ENCODE data around the gene DPPA2. TPM values are rescaled to one million over a fixed set of nuclear protein-coding genes. Genes with fewer than 3 reads are reported as not detected.
"Not testable (repeated sequence)": the region's sequence is repeated elsewhere in the genome, so short reads cannot be mapped to it uniquely, and the experiment has no call there.

DPPA2 gene, protein sequence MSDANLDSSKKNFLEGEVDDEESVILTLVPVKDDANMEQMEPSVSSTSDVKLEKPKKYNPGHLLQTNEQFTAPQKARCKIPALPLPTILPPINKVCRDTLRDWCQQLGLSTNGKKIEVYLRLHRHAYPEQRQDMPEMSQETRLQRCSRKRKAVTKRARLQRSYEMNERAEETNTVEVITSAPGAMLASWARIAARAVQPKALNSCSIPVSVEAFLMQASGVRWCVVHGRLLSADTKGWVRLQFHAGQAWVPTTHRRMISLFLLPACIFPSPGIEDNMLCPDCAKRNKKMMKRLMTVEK
- total RNA-seq (2014; rRNA removed; shearing (Covaris generic)): not detected in 2 replicates

DNA sequence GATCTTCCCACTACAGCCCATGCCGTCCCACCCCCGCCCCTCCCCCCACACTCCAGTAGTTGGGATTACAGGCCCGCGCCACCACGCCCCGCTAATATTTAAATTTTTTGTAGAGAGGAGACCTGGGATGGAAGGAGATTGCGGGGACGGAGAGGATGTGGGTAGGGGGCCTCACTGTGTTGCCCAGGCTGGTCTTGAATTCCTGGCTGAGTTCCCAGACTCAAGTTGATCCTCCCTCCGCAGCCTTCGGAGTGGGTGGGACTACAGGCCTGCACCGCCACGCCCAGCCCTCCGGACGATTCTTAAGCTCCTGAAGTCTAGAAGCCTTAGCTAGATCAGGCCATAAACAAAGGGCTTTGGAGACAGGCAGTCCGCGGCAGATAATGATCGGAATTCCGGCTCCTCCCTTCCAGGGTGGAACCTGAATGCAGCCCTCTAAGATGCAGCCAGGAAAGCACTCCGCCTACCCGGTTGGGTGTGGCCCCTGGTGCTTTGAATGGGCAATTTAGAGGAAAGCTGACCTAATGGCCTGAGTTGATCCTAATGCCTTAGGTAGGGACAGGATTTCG is at the start of gene DPPA2:
Gene DPPA2, minus strand, starts transcription at position 356 of the 569 bp plus-strand sequence. CDS start 1,975 bp downstream, outside the sequence.
- DNase-seq (ENCODE audit: low spot score): no peak
- in situ Hi-C loops (cut with HindIII; ENCODE audit: low sequenced_read_pairs): no loop called here

DNA sequence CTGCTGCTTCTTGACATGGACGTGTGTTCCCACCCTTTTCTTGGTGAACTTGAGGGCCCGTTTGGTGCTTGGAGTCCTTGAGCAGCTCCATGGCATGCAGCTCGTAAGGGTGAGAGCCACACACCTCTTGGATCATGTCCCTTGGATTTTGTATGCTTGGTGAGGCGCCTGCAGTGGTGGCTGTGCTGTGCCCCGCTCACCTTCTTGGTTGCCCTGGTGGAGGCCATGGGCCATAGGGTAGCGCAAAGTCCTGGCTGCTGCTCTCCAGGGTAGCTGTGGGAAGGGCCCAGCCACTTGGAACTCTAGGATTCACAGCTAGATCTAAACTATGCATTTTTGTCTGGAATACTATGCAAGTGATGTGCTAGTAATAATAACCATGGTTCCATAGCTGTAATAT is 47.8 kb upstream of the DPPA2 start:
- no peak for DNase-seq (ENCODE audit: low spot score)
- in situ Hi-C loops (cut with HindIII; ENCODE audit: low sequenced_read_pairs): no loop called here

DNA sequence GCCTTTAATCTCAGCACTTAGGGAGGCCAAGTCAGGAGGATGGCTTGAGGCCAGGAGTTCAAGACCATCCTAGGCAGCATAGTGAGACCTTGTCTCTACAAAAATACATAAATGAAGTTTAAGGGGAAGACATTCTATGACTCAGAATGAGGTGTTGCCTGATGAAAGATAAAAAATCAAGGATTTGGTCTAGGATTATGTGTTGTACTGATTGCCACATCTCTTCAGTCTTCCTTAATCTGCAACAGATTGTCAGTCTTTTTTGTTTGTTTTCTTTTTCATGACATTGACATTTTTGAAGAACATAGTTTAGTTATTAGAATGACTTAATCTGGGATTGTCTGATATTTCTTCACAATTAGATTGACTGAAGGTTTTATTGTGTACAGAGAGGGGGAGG is 47.3 kb upstream of the DPPA2 start:
- in situ Hi-C loops (cut with HindIII; ENCODE audit: low sequenced_read_pairs): no loop called here
- no peak for DNase-seq (ENCODE audit: low spot score)

DNA sequence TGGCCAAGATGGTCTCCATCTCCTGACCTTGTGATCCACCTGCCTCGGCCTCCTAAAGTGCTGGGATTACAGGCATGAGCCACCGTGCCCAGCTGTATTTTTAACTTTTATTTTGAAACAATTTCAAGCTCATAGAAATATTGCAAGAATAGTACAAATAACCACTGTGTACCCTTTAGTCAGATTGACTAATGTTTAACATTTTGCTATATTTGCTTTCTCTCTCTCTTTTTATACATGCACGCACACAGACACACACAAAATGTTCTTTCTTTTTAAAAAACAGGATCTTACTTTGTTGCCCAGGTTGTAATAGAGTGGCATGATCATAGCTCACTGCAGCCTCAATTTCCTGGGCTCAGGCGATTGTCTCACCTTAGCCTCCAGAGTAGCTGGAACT is 46.5 kb upstream of the DPPA2 start:
- in situ Hi-C loops (cut with HindIII; ENCODE audit: low sequenced_read_pairs): no loop called here
- no peak for DNase-seq (ENCODE audit: low spot score)

DNA sequence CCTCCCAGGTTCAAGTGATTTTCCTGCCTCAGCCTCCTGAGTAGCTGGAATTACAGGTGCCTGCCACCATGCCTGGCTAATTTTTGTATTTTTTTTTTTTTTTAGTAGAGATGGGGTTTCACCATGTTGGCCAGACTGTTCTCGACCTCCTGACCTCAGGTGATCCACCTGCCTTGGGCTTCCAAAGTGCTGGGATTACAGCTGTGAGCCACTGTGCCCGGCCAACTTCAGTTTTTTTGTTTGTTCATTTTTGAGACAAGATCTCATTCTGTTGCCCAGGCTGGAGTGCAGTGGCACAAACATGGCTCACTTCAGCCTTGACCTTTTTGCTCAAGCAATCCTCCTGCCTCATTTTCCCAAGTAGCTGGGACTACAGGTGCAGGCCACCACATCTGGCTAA is 42.5 kb upstream of the DPPA2 start:
- DNase-seq (ENCODE audit: low spot score); in situ Hi-C loops (cut with HindIII; ENCODE audit: low sequenced_read_pairs): not testable (repeated sequence)

DNA sequence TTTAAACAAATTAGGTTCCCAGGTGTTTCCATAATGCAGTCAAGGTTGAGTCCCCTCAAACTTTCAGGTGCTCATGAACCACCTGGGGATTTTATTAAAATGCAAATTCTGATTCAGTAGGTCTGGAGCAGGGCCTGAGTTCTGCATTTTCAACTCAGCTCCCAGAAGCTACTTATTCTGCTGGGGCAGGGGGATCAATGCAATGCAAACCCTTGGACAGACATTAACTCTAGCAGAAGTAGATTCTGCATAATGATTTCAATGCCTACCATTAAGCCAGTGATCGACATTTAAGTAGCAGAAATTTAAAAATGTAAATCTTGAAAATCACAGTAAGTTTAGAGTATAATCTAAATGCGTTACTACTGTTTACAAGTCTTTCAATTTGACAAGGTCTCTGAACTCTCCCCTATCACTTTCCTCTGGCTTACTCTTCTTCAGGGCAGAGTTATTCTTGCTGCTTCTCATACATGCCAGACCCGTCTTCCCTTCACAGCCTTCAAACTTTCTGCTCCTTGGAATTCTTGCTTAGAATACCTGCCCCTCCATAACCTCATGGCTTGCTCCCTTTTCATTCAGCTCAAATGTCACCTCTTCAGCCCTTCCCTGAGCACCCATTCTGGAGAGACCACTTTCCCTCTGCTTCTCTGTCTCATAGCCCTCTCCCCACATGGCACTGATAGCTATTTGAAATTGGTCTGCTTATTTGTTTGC is 40.3 kb upstream of the DPPA2 start:
- in situ Hi-C loops (cut with HindIII; ENCODE audit: low sequenced_read_pairs): no loop called here
- no peak for DNase-seq (ENCODE audit: low spot score)

DNA sequence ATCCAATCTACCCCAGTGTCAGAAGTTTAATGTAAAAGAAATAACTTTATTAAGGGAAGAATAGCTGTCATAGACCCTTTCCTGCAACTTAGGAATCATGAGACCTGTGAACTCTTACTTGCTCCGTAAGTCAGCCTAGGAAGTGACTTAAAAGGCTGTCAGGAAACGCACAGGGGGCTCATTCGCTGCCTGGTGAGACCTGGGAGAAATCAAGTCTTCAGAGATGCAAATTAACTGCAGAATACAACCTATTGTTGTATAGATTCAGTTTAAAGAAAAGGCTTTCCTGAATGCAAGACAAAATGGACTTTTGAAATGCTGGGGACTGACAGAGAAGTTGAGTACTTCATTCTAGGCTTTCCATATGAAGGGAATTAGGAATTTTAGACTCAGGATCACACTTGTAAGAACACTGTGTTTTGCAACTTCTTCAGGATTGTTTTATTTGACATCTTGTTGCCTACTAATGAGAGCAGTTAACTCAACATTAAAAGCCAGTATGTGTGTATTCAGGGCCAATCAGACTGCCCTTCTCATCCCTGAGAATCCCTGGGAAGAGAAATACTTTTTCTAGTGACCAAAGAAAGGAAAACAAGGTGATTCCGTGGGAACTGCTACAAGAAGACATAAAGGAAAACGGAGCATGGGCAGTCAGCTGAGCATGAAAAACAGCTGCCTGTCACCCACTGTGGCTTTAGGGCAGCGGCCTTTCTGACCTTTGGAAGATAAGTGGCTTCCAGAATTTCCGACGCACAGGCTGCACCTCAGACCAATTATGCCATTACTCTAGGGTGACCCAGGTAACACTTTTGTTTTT is 39.5 kb upstream of the DPPA2 start:
- in situ Hi-C loops (cut with HindIII; ENCODE audit: low sequenced_read_pairs): no loop called here
- no peak for DNase-seq (ENCODE audit: low spot score)

DNA sequence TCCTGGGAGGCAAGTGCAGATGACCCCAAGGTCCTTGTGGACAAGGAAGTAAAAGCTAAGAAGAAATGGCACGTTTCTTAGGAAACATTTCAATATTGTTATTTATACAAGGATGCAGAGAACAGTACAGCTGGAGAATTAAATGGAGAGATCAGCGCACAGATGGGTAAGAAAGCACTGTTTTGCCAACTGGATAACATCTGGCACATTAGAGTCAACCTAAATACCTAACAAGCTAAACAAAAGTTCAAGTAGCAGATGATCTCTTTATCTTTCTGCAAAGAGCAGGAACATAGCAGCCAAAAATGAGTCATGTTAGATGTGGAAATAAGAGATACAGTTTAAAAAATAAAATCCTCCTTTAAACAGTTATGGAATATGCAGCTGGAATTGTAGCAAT is 36.7 kb upstream of the DPPA2 start:
- in situ Hi-C loops (cut with HindIII; ENCODE audit: low sequenced_read_pairs): no loop called here
- no peak for DNase-seq (ENCODE audit: low spot score)

DNA sequence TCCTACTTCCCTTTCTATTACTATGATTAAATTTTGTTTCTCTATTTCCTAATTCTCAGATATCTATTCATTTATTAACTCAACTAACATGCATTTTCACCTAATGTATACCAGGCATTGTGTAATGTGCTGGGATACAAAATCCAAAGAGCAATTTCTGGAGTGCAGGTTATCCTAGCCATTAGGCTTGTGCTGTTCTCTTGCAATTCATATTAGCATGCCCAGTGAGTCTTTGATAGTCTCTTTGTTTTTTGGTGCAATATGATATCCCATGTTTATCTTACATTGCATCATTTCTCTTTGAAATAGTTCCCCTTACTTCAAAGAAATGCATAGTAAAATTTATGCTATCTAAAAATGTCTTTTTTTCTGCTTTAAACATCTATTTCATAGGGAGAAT is 34.9 kb upstream of the DPPA2 start:
- in situ Hi-C loops (cut with HindIII; ENCODE audit: low sequenced_read_pairs): no loop called here
- no peak for DNase-seq (ENCODE audit: low spot score)

DNA sequence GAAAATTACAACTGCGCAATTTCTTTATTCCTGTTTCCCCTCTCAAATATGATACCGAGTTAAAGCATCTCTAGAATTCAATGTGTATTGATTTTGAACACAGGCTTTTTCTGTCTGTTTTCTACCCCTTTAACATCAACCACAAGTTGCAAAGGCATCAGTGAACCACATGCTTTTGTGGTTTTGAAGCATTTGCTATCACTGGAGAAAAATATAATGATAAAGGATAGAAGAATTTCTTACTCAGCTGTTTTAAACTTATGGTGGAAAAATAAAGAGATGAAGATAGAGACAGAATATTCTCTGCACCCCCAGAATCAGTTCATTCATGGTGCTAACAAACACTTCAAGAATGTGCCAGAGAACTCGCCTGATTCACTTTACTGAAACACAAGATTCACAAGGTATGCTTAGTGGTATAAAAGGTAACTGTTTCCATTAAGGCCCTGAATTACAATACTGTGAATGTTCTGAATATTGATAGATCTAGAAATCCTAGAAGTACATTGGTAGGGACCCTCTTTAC is 30.5 kb upstream of the DPPA2 start:
- in situ Hi-C loops (cut with HindIII; ENCODE audit: low sequenced_read_pairs): no loop called here
- no peak for DNase-seq (ENCODE audit: low spot score)

DNA sequence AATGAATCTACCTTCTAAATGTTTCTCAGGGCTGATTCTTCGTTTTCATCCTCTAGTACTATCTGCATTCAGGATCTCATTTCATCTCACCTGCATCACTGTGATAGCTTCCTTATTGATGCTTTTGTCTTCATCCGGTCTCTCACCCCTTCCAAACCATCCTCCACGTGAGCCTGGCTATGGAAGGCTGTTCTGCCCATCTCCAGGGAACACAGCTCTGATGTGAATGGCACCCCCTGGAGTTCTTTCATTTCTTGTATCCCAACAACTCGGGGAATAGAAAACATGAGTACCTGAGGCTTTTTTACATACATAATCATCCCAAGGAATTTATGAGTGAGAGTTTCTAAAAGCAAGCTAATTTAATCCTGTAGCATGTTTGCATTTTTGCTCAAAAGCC is 29.8 kb upstream of the DPPA2 start:
- DNase-seq (ENCODE audit: low spot score): no peak
- in situ Hi-C loops (cut with HindIII; ENCODE audit: low sequenced_read_pairs): no loop called here

DNA sequence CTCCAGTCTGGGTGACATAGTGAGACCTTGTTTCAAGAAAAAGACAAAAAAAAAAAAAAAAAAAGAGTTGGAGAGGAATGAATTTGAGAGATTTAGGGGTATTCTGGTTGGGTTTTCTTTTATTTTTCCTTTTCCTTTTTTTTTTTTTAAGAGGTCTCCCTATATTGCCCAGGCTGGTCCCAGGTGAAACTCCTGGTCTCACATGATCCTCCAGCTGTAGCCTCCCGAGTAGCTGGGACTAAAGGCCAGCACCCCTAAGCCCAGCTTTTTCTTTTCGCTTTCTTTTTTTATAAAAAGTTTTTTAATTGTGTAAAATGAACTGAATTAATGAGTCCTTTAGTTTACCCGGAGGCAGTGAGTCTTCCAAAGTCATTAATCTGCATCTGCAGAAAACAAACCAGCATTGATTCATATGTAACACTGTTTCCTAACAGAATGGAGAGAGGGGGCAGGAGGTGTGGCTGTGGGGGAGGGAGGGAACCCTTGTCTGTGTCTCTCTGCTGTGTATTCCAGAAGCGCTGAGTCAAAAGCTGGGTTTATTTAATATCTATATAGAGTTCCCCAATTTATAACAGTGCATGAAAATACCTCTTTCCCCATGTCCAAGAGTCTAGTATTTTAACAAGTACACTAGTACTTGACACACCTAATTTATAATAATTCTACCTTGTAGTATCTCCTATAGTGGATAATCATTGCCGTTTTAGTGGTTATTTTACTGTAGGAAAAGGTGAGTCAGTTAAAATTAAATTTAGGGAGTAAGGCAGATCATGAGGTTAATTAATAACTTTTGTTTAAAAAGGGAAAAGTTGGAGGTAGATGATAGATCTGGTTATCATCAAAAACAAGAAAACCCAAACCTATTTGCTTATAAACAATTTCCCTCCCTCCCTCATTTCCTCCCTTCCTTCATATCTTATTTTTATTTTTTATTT is 23.7 kb upstream of the DPPA2 start:
- in situ Hi-C loops (cut with HindIII; ENCODE audit: low sequenced_read_pairs): no loop called here
- no peak for DNase-seq (ENCODE audit: low spot score)

DNA sequence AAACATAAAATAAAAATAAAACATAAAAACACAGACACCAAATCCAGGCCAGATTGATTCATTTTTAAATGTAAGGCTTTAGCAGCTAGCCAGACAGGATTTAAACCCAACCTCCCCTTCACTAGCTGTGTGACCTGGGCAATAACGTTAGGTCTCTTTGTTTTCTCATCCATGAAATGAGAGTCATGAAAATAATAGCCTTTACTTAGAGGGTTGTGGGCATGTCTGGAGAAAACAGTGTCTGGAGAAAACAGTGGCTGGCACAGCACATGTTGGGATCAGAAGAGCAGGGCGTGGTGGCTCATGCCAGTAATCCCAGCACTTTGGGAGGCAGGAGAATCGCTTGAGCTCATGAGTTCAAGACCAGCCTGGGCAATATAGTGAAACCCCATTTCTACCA is 22.9 kb upstream of the DPPA2 start:
- DNase-seq (ENCODE audit: low spot score): no peak
- in situ Hi-C loops (cut with HindIII; ENCODE audit: low sequenced_read_pairs): no loop called here

DNA sequence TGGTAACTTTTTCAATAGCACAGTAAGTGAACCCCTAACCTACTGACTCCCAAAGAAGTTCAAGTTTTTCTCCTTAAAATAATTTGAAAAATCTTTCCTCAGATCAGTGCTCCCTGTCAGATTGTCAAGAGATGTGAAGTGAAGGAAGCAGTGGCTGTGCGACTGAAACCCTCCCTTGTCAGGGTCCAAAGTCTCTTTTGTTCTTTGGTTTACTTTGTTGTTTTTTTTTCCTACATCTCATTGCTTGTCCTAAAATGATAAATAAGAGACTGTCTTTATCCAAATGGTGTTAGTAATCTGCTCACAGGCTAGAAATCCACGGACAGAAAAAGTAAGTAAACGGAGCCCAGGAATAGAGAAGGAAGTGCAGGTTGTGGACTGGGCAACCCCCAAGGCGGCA is 22.0 kb upstream of the DPPA2 start:
- no peak for DNase-seq (ENCODE audit: low spot score)
- in situ Hi-C loops (cut with HindIII; ENCODE audit: low sequenced_read_pairs): no loop called here

DNA sequence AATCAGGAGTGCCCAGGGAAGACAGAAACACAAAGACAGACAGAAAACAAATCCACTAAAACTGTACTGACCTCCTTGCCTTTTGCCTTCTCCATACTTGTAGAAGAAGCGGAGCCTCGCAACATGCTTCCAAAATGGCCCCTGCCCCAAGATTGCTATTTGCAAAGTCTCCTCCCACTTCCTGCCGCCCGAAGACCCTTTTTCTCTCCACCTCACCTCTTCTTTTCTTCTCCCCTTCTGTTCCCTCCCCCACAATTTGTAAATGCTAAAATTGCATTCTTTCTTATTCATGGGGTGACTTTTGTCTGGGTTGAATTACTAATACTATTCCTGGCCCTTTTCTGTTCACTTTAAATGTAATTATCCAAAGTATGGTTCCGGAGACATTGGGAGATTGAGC is 21.1 kb upstream of the DPPA2 start, which contains the start of gene DPPA4:
Gene DPPA4, minus strand, starts transcription at position 154 of the 400 bp plus-strand sequence. Its CDS starts 29 bp downstream, at position 125.
- DNase-seq (ENCODE audit: low spot score): no peak
- in situ Hi-C loops (cut with HindIII; ENCODE audit: low sequenced_read_pairs): no loop called here

DNA sequence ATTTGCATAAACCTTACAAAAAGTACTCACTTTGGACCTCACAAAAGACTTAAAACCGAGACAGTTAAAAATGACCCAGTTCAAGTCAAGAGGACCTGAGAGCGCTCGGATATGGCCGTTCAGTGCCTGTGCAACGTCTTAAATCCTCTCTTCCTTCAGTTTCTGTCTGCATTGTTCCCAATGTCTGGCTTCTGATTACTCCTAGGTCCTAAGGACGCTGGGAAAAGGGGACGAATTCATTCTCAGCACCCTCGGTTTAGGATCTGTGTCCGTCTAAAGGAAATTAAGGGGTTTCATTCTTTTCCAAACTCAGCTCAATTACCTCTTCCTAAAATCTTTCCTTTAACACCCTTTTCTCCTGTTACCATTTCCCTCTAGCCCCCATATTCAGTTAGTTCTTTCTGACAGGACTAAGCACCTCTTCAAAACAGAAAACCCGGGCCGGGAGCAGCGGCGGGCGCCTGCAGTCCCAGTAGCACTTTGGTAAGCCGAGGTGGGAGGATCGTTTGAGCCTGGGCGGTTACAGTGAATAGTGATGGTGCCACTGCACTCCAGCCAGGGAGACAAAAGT is 20.1 kb upstream of the DPPA2 start:
- in situ Hi-C loops (cut with HindIII; ENCODE audit: low sequenced_read_pairs): no loop called here
- DNase-seq (ENCODE audit: low spot score): no peak

DNA sequence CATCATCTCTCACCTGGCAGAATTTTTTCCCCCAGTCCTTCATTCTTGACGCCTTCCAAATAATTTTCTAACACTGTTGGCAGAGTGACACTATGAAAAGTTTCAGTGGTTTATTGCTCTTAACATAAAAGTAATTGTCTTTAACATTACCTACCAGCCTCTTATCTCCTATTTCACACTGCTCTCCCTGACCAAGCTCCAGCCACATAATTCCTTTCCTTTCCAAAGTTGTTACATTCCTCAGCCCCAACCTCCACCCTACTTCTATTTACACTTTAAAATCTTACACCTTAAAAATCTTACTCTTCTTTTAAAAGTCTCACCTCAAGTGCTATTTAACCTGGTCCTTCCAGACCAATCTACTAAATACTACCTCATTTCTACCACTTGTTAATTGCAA is 18.3 kb upstream of the DPPA2 start:
- DNase-seq (ENCODE audit: low spot score): no peak
- in situ Hi-C loops (cut with HindIII; ENCODE audit: low sequenced_read_pairs): no loop called here

DNA sequence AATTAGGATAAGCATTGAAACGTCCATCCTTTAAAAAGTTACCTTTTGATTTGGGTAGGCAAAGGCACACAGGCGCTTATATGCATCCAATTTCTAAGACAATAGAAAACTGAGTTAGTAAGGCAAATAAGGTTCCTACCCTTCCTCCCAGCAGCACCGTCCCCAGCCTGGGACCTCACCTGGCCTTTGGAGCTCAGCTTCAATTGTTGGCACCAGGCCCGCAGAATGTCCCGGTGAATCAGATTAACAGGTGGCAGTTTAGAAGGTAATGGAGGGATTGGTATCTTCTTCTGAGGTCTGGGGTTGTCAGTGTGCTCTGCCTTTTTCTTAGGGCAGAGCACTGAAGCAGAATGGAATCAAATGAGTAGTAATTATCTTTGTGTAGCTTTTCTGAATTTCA is 15.4 kb upstream of the DPPA2 start:
- in situ Hi-C loops (cut with HindIII; ENCODE audit: low sequenced_read_pairs): no loop called here
- DNase-seq (ENCODE audit: low spot score): no peak
